Left hindlimb (tissue), 1 donor: ENCODE results near the gene CCDC88C.

ENCODE experiments used
- DNase-seq: peaks from one replicate; pipeline ENCODE4 v3.0.0-alpha.2; 2018

The CCDC88C gene

DNA sequence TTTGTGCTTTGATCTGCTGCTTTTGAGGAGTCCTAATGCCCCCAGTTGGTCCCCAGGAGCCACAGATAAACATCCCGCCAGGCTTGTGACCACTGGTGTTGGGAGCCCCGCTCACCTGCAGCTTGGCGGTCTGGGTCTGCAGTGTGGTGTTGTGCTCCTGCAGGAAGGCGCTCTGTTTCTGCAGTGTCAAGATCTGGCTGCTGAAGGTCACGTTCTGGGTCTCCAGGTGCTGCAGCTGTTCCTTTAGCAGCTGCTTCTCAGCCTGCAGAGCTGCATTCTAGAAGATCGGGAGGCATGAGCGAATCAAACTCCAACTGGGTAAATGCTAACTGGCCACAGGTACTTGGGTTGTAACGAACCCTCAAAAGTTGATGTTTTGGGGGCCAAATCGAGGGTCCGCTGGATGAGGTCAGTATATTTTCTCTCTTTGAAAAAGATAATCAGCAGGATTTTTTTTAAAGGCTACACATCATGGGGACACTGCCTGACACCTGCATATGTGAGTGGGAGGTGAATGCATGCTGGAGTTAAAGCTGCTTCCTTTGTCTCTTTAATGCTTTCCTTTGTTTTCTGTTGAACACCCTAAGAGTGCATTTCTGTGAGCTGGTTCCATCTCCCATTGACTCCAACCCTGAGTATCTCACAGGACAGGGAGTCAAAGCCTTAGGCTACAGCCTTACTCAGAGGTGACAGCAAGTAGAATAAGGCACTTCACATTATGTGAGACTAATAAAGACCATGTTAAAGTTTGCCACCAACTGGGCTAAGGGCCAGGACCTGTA is 111.8 kb downstream of the CCDC88C start:
- DNase-seq = no peak

GRCh38 chr14:91303924-91304229 is 113.7 kb downstream of the CCDC88C start:
- no peak for DNase-seq

DNA sequence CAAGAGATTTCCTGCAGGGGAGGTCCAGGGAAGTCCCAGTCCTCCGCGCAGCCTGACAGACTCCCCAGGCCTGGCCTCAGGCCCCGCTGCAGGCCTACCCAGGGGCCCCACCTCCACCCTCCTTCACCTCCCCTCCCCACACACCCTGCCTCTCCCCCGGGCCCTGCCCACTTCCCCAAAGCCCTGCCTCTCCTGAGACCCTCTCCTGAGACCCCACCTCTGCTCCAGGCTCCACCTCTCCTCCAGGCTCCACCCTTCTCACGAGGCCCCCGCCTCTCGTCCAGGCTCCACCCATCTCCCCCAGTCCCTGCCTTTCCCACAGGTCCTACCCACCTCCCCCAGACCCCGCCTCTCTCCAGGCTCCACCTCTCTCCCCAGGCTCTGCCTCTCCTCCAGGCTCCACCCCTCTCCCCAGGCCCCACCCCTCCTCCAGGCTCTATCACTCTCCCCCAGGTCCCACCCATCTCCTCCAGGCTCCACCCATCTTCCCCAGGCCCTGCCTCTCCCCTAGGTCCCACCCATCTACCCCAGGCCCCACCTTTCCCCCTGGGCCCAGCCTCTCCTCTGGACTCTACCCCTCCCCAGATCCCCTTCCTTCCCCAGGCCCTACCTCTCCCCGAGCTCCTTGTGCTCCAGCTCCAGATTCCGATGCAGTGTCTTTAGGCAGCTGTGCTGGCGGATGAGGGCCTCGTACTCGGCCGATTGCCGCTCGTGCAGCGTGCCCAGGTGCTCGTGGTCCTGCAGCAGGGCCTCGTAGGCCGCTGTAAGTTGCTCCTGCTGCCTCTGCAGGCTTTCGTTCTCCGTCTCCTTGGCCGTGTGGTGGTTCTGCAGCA is 114.3 kb downstream of the CCDC88C start:
- DNase-seq = peak; percentile 73

- no peak for DNase-seq
Measured at GRCh38 chr14:91302391-91302790, 115.2 kb downstream of the CCDC88C start.

DNA sequence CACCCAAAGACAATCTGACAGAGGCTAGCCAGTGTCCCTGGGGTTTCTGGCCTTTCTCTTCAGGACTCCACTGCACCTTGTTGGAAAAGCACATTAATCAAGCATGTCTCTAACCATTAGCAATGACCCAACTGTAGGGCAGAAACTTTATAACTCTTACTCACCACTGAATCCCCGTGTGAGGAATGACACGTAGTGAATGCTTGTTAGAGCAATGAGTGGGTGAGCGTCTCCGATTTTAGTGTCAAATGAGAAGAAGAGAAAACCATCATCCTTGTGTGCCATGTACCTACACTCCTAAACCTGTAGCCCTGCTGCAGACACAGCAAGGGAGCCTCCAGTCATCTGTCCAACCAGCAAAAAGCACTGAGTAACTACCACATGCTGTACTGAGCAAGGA is 116.7 kb downstream of the CCDC88C start:
- no peak for DNase-seq

GRCh38 chr14:91300283-91300895 is 117.2 kb downstream of the CCDC88C start:
- DNase-seq = no peak

DNA sequence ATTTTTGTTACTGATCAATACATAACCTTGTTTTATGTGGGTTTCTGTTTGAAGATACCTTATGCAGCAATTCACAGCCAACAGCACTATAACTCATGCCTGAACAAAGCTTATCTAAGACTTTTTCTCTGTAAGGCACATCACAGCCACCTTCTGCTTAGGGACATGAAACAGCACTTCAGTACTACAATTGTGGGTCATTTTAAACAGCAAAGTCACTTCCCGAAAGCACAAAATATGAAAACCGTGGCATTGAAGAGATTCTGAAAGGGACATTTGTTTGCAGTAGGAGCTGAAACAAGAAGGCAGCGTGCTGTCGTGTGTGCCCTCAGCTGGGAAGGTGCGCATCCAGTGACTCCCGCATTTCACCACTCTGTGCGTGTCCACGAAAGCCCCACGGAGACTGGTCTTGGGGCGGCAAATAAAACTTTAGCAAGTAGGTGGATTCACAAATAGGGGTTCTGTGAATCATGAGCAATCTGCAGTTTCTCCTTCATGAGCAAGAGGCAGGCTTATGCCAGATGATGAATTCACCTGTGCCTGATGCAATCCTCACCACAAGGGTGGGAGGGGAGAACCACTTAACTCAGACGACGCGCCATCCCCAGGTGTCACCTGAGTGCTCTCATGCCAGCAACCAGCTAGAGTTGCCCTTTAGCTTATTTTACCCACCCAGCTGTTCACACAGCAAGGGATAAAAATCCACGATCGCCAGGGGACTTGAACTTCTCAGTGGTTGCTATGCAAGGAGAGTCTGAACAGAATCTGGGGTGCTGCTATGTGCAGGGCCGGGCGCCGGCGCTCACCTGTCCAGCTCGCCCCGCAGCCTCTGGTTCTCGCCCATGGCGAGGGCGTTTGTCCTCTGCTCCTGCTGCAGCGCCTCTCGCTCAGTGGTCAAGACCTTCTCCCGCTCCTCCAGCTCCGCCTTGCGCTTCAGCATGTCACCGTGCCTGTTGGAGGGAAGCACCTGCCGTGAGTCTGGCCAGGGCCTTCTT is 118.2 kb downstream of the CCDC88C start:
- DNase-seq = no peak

- DNase-seq = no peak
Measured at GRCh38 chr14:91298576-91298975, 119.0 kb downstream of the CCDC88C start.

DNA sequence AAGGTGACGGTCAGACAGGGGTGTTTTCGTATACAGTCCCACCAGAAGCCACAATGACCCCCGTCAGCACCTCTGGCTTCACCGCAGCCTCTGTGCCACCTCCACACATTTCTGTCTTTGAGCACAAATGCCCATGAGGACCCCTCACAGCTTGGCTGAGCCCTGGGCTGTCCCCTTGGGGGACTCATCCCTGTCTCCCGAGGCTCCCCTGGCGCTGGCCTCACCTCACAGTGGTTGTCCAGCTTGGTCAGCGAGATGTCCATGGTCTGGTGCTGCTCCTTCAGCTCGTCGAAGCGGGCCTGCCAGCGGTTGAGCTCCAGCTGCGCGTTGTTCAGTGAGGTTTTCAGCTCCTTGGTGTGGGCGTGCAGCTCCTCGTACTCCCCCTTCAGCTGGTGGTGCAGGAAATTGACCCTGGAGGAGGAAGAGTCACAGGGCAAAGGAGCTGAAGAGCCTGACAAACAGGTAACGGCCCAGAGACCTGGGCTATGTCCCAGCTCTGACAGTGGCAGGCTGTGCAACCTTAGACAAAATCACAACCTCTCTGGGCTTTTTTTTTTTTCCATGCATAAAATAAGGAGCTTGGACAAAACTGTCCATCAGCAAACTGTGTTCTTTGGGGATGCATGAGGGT is 120.4 kb downstream of the CCDC88C start:
- DNase-seq = no peak

- no peak for DNase-seq
Measured at GRCh38 chr14:91295851-91296796, 121.5 kb downstream of the CCDC88C start.

DNA sequence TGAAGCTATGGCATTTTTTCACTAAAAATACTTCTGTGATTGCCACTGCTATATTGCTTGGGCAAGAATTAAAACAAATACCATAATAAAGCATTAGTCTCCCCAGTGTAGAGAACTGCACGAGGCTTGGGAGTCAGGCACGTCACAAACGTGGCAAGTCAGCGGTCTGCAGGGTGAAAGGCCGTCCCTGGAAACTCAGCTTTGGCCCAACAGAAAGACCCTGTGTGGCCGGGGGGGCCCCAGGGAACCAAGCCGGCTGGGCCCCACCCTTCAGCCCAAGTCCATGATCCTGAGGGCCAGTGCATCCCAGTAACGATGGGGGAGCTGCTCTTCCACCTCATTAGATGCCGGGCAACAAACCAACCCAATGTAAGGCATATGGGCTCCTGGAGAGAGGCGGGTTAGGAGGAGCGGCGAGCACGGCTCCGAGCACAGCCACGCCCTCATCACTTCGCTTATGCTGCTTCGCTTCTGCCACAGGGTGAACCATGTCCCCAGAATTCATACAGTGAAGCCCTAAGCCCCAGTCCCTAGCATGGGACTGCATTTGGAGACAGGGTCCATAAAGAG is 122.3 kb downstream of the CCDC88C start:
- no peak for DNase-seq

- DNase-seq = no peak
Measured at GRCh38 chr14:91294153-91294552, 123.5 kb downstream of the CCDC88C start.

DNA sequence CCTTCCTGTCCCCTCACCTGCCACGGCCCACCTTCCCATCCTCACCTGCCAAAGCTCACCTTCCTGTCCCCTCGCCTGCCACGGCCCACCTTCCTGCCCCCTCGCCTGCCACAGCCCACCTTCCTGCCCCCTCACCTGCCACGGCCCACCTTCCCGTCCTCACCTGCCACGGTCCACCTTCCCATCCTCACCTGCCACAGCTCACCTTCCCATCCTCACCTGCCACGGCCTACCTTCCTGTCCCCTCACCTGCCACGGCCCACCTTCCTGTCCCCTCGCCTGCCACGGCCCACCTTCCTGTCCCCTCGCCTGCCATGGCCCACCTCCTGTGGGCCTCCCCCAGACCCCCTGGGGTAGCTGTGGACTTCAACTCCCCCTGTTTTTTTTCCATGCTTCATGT is 124.3 kb downstream of the CCDC88C start:
- DNase-seq = peak; percentile 59

DNA sequence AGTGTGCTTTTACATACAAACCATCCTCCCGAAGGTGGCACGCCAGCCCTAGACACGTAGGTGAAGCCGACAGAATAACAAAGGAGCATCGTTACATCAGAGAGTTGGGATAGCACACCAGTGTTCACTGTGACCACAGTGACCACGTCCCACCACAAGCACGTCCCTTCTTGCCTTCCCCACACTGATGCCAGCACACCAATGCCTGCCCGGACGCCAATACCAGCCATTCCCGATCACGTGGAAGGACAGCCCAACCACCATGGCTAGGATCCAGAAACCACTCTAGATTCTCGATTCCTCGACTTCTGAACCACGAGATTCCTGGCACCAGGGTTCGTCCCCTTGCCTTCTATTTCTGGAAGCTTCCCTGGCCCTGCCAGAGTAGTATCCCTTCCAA is 125.1 kb downstream of the CCDC88C start:
- peak; percentile 78 for DNase-seq

GRCh38 chr14:91291786-91292405 is 125.7 kb downstream of the CCDC88C start:
- DNase-seq = peak; percentile 54

- DNase-seq = no peak
Measured at GRCh38 chr14:91290986-91291385, 126.6 kb downstream of the CCDC88C start.

GRCh38 chr14:91289464-91289863 is 128.2 kb downstream of the CCDC88C start:
- DNase-seq = no peak

DNA sequence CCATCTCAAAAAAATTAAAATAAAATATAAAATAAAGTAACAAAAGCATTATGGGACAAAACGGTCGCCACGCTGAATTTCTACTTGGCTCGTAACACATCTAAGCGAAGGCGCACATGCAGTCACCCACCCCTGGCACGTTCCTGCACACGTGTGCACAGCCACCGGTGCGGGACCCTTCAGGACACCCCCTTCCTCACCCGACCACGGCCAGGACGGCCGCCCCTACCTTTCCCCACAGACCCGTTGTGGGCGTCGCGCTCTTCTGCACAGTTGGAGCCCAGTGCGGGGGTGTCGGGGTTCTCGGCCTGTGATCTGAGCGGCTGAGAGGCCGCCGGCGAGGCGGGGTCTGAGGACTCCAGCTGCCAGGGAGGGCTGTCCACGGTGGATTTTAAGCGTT is 128.7 kb downstream of the CCDC88C start:
- DNase-seq = no peak

DNA sequence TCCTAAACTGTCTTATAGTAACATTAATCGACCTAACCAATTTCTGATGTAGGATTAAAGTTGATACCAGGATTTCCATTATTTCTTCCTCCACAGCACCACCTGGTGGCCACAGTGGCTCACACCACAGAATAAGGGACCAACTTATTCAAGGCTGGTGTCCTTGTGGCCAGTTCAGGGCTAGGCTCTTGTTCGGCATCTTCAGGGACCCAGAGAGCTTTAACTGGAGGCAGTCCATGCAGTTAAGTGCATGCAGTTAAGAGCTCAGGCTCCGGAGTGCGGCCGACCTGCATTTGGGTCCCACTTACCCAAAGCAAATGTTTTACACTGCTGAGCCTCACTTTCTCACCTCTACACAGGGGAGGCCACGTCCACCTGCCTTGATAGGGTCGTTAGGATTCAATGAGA is 131.1 kb downstream of the CCDC88C start:
- DNase-seq = peak; percentile 75
